Suprapubic skin (tissue), 4 donors: Measurements from ENCODE around the gene APOH. TPM values are rescaled to one million over a fixed set of nuclear protein-coding genes. Genes with fewer than 3 reads are reported as not detected.
A peak's percentile ranks its signal among the peaks of the same experiment; 100 is the strongest.

Experiments
- DNase-seq, 2 donors: peaks; one replicate each; pipeline ENCODE4 v3.0.0-alpha.2; 2019; ENCODE audit warnings: low spot score in 2 of 2
- H3K27ac ChIP-seq: fragments of 200-600 bp; sonication (generic); one replicate; pipeline ENCODE4 v1.5.1; 2019
- H3K27me3 ChIP-seq: fragments of 200-600 bp; sonication (generic); one replicate; pipeline ENCODE4 v1.5.1; 2019
- H3K36me3 ChIP-seq: fragments of 200-600 bp; sonication (generic); one replicate; pipeline ENCODE4 v1.5.1; 2019
- H3K4me1 ChIP-seq: fragments of 200-600 bp; sonication (generic); one replicate; pipeline ENCODE4 v1.5.1; 2019
- H3K4me3 ChIP-seq: fragments of 200-600 bp; sonication (generic); one replicate; pipeline ENCODE4 v1.5.1; 2019; ENCODE audit warnings: mild to moderate bottlenecking
- H3K9me3 ChIP-seq: fragments of 200-600 bp; sonication (generic); one replicate; pipeline ENCODE4 v1.5.1; 2019
- CTCF ChIP-seq, 2 donors: fragments of 200-600 bp in 1 of 2; fragments of 450-650 bp in 1 of 2; sonication (generic) in 1 of 2; IDR thresholded peaks; one replicate each; pipeline ENCODE4 v1.5.1; 2016 to 2019; ENCODE audit warnings: antibody characterized with exemption in 2 of 2, mild to moderate bottlenecking in 1 of 2, moderate library complexity in 1 of 2
- POLR2A ChIP-seq, 2 donors: fragments of 450-650 bp; IDR thresholded peaks; one replicate each; pipeline ENCODE4 v1.6.1; 2017; ENCODE audit warnings: antibody characterized with exemption in 2 of 2, mild to moderate bottlenecking in 2 of 2, moderate library complexity in 2 of 2
- total RNA-seq, 4 donors: library from RNA; depleted of rRNA; stranded (reverse); fragments of >200 nt; gene quantifications; one replicate each; pipeline ENCODE4 v1.1.0, GENCODE V29; 2016

The APOH gene
- total RNA-seq, 4 donors from 2014 or later = 6.1 TPM; not detected in 3

GRCh38 chr17:66165537-66166123 is 63.6 kb downstream of the APOH start:
- no peaks in the 10 kb centered on the region for H3K27me3 ChIP-seq
- no peaks in the 10 kb centered on the region for H3K4me1 ChIP-seq
- DNase-seq = no peak
- TF ChIP-seq POLR2A (IDR thresholded peaks at IDR 0.05) (no peak), CTCF (IDR thresholded peaks at IDR 0.05) (peak; percentile 44 to 62)
- no peaks in the 10 kb centered on the region for H3K9me3 ChIP-seq
- no peaks in the 10 kb centered on the region for H3K36me3 ChIP-seq
- H3K27ac ChIP-seq = no peak overlapping the region
- H3K4me3 ChIP-seq = no peak overlapping the region

Other genes with a start within 250 kb of the APOH start
- 10 to 100 TPM in 1 of 4 donors, 1 to 10 TPM in 2, under 1 TPM in 1; 0.68 to 14.1 (median 6.6) TPM for gene CEP112, start 37.3 kb downstream of the APOH start, total RNA-seq
- gene PRKCA, start 73.2 kb upstream of the APOH start, total RNA-seq = 10 to 100 TPM in 3 of 4 donors, 1 to 10 TPM in 1; 9.8 to 25.6 (median 12.2) TPM